Heart left ventricle (tissue), 13 donors: ENCODE results near the gene FBXO40.

Experiments
- CTCF ChIP-seq, 12 donors: fragments of 200-600 bp; sonication (generic) in 4 of 12; IDR thresholded peaks; one replicate each; pipeline versions ENCODE4 v1.5.0 to v1.8.0; 2018 to 2022; ENCODE audit warnings: antibody characterized with exemption in 12 of 12, mild to moderate bottlenecking in 5 of 12
- POLR2A ChIP-seq, 2 donors: fragments of 450-650 bp; IDR thresholded peaks; one replicate each; pipeline ENCODE4 v1.6.1; 2017; ENCODE audit warnings: antibody characterized with exemption in 2 of 2, mild to moderate bottlenecking in 2 of 2, moderate library complexity in 2 of 2
- donor health status: ischemic (EF 13 %, LVEDD 7.1; RV severe dilation, severe dysfunction).
- donor health status: DM: no; HTN: yes; CAD: no.
- donor health status: DM: no; HTN: no; CAD: no.
- donor health status: ischemic (EF 25% LVEDD 6.9; RV normal size, moderate dysfunction).
- donor health status: ischemic (EF 25% LVEDD 5.7; RV mildly dilated, moderate dysfunction).
- donor health status: ischemic (EF 35%, LVEDD 5.7; RV mildly dilated, moderate dysfunction).
- donor health status: nonischemic (EF 11% LVEDD 7.7; RV severe dilation, severe dysfunction).
- donor health status: DM: yes; HTN: yes; CAD: no.
- donor health status: PGD.
- donor health status: ischemic (EF 29% LVEDD 5.4; RV normal size, mild dysfunction).
- donor health status: nonischemic (EF 23%, LVEDD 6.1; RV moderate dilation, normal function).

GRCh38 chr3:121642601-121643314 lies 49.6 kb downstream of the FBXO40 start:
- TF ChIP-seq CTCF (IDR thresholded peaks at IDR 0.05), result no peak
- no peak for TF ChIP-seq POLR2A (IDR thresholded peaks at IDR 0.05)
